Osteoblast (primary cell): ENCODE measurements around the gene SLC2A13. TPM values are rescaled to one million over a fixed set of nuclear protein-coding genes. Genes with fewer than 3 reads are reported as not detected.

Experiments
- DNase-seq: peaks from one replicate; pipeline ENCODE4 v3.0.0; 2011; ENCODE audit warnings: low spot score, mixed read lengths; ENCODE audit not compliant: insufficient read length; ENCODE audit errors: missing footprints
- H2AFZ ChIP-seq: 2 replicates; pipeline ENCODE4 v1.6.0; 2011; ENCODE audit warnings: mild to moderate bottlenecking, low read length
- H3K27ac ChIP-seq: 2 replicates; pipeline ENCODE4 v1.5.1; 2011; ENCODE audit warnings: mild to moderate bottlenecking, low read depth, low read length, moderate library complexity
- H3K27me3 ChIP-seq: 2 replicates; pipeline ENCODE4 v1.6.0; 2012; ENCODE audit warnings: mild to moderate bottlenecking, control low read depth, inconsistent platforms, low read length, moderate library complexity; ENCODE audit not compliant: insufficient read depth
- H3K36me3 ChIP-seq: 2 replicates; pipeline ENCODE4 v1.5.1; 2011; ENCODE audit warnings: mild to moderate bottlenecking, low read length, control low read depth, moderate library complexity; ENCODE audit not compliant: insufficient read depth
- H3K4me1 ChIP-seq: 2 replicates; pipeline ENCODE4 v1.5.1; 2011; ENCODE audit warnings: mild to moderate bottlenecking, low read length, control low read depth, moderate library complexity; ENCODE audit not compliant: insufficient read depth
- H3K4me2 ChIP-seq: 2 replicates; pipeline ENCODE4 v1.6.0; 2011; ENCODE audit warnings: mild to moderate bottlenecking, low read length; ENCODE audit not compliant: insufficient read depth
- H3K4me3 ChIP-seq: fragments of 200-600 bp; sonication (generic); 3 replicates; pipeline ENCODE4 v1.5.1; 2012; ENCODE audit warnings: mild to moderate bottlenecking, low read length, inconsistent platforms; ENCODE audit not compliant: insufficient read depth
- H3K79me2 ChIP-seq: 2 replicates; pipeline ENCODE4 v1.6.0; 2012; ENCODE audit warnings: mild to moderate bottlenecking, low read length, control low read depth, inconsistent platforms; ENCODE audit not compliant: insufficient read depth
- H3K9me3 ChIP-seq: 2 replicates; pipeline ENCODE4 v1.5.1; 2011; ENCODE audit warnings: low read depth, low read length, control low read depth
- H4K20me1 ChIP-seq: 2 replicates; pipeline ENCODE4 v1.6.0; 2012; ENCODE audit warnings: mild to moderate bottlenecking, low read length, control low read depth; ENCODE audit not compliant: insufficient read depth
- total RNA-seq: library from RNA; depleted of rRNA; stranded (reverse); fragments of >200 nt; gene quantifications from 2 replicates; pipeline ENCODE4 v1.2.3, GENCODE V29; 2012
- TF ChIP-seq, protein P1 (sequence below): IDR thresholded peaks from 2 replicates; pipeline ENCODE4 v1.5.1; 2011; ENCODE audit warnings: mild to moderate bottlenecking, low read depth, low read length, moderate library complexity; ENCODE audit errors: extremely low read depth

The SLC2A13 gene
- total RNA-seq, 1 donor, result 12.3 TPM

DNA sequence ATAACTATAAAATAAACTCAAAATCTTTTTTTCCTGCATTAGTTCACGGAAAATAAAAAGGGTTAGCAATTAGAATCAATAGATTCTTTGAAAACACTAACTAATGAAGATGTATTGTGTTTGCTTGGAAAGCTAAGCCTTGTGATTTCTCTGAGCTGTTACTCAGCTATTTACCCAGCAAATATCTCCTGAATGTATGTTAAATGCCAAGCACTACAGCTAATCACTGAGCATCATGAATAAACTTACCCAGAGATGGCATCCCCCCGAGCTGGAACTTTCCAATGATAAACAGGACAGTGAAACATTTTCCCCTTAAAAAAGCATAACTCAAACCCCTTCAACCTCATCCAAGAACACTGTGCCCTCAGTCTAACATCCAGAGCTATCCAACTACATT, 71.2 kb downstream of the SLC2A13 start:
- H3K9me3 ChIP-seq, result no peaks in the 10 kb centered on the region
- no peaks in the 10 kb centered on the region for H3K27me3 ChIP-seq
- TF ChIP-seq, protein P1, sequence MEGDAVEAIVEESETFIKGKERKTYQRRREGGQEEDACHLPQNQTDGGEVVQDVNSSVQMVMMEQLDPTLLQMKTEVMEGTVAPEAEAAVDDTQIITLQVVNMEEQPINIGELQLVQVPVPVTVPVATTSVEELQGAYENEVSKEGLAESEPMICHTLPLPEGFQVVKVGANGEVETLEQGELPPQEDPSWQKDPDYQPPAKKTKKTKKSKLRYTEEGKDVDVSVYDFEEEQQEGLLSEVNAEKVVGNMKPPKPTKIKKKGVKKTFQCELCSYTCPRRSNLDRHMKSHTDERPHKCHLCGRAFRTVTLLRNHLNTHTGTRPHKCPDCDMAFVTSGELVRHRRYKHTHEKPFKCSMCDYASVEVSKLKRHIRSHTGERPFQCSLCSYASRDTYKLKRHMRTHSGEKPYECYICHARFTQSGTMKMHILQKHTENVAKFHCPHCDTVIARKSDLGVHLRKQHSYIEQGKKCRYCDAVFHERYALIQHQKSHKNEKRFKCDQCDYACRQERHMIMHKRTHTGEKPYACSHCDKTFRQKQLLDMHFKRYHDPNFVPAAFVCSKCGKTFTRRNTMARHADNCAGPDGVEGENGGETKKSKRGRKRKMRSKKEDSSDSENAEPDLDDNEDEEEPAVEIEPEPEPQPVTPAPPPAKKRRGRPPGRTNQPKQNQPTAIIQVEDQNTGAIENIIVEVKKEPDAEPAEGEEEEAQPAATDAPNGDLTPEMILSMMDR, result no peak
- H3K27ac ChIP-seq, result no peak overlapping the region
- H3K36me3 ChIP-seq, result no peaks in the 10 kb centered on the region
- H4K20me1 ChIP-seq, result no peaks in the 10 kb centered on the region
- H3K79me2 ChIP-seq, result no peaks in the 10 kb centered on the region
- no peak for DNase-seq
- no peak overlapping the region for H2AFZ ChIP-seq
- H3K4me1 ChIP-seq, result peaks cover 5% of the 10 kb centered on the region
- H3K4me3 ChIP-seq, result no peak overlapping the region
- no peak overlapping the region for H3K4me2 ChIP-seq

DNA sequence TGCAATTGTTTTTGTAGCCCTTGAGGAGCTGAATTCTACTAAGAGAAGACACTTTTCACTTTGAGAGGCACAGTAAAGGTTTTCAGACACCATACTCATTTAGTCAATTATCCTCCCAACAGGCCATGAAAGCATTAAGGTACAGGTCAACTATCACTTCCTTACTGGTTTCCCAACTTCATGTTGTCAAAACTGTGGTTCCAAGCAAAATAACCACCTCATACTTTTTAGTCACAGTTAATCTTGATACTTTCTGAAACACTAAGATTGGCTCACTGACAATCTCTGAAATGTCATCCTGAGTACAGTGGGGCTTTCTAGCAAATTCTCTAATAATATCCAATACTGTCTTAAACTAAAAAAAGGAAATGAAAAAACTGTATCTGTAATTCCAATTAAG, 71.7 kb downstream of the SLC2A13 start:
- H3K4me3 ChIP-seq, result no peak overlapping the region
- TF ChIP-seq, protein P1, result no peak
- no peaks in the 10 kb centered on the region for H3K36me3 ChIP-seq
- H2AFZ ChIP-seq, result no peak overlapping the region
- no peak overlapping the region for H3K4me2 ChIP-seq
- H4K20me1 ChIP-seq, result no peaks in the 10 kb centered on the region
- H3K4me1 ChIP-seq, result peaks cover 5% of the 10 kb centered on the region
- DNase-seq, result no peak
- H3K27ac ChIP-seq, result no peak overlapping the region
- no peaks in the 10 kb centered on the region for H3K79me2 ChIP-seq
- H3K27me3 ChIP-seq, result no peaks in the 10 kb centered on the region
- no peaks in the 10 kb centered on the region for H3K9me3 ChIP-seq

DNA sequence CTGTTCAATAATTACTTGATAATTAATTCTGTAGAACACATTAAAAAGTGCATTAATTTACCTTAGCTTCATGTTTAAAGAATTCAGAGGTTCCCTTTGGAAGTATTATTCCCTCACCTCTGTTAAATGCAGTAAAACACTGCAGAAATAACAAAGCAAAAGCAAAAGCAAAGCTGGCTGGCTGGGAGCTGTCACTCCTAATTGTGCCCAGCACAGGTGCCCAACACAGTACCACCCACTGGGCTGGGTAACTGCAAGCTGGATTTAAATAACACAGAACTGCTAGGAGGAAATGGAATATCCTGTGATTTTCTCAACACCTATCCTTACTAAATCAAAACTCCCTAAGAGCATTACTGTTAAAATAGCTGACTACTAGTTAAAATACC, 72.6 kb downstream of the SLC2A13 start:
- Histone ChIP-seq H4K20me1 (no peaks in the 10 kb centered on the region), H3K27ac (no peak overlapping the region), H3K27me3 (no peaks in the 10 kb centered on the region), H3K36me3 (no peaks in the 10 kb centered on the region), H2AFZ (no peak overlapping the region), H3K4me3 (no peak overlapping the region), H3K79me2 (no peaks in the 10 kb centered on the region), H3K4me1 (peaks cover 5% of the 10 kb centered on the region), H3K9me3 (no peaks in the 10 kb centered on the region), H3K4me2 (no peak overlapping the region)
- TF ChIP-seq, protein P1, result no peak
- no peak for DNase-seq

DNA sequence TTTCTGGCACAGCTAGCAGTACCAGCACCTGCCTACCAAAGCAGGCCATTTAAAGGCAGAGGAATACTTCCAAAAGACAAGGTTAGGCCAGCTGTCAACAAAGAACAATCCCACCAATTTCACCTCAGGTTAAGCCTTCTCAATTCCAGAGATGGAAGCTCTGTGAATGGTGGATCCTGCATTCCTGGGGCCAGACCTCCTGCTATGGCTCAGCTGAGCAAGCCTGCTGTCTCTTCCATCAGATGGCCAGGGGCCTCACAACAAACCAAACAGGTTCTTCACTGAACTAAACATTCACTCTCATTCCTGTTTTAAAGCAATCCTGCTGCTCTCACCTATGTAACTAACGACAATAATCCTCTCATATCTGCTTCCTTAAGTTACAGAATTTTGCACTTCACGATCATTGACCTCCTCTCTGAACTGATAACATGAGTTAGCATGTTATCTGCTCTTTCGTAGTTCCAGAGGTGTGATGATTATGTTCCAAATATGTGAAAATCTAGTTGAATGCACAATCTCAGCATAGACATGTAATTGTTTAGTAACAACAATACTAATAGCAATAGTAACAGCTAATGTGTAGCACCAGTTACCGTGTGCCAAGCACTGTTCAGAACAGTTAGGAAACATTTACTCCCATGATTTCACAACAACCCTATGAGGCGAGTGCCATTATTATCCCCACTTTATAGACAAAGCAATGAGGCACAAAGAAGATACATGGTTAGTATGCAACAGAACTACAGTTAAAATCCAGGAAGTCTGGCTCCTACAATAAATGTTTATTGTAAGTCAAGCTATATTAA, 73.2 kb downstream of the SLC2A13 start:
- no peaks in the 10 kb centered on the region for H3K79me2 ChIP-seq
- H3K27ac ChIP-seq, result no peak overlapping the region
- no peak for DNase-seq
- H3K9me3 ChIP-seq, result no peaks in the 10 kb centered on the region
- H3K36me3 ChIP-seq, result no peaks in the 10 kb centered on the region
- H2AFZ ChIP-seq, result no peak overlapping the region
- TF ChIP-seq, protein P1, result no peak
- peaks cover 5% of the 10 kb centered on the region for H3K4me1 ChIP-seq
- no peaks in the 10 kb centered on the region for H4K20me1 ChIP-seq
- H3K4me2 ChIP-seq, result no peak overlapping the region
- H3K27me3 ChIP-seq, result no peaks in the 10 kb centered on the region
- no peak overlapping the region for H3K4me3 ChIP-seq
